Measurements from ENCODE around the gene CTNNBL1. TPM values are rescaled to one million over a fixed set of nuclear protein-coding genes. Genes with fewer than 3 reads are reported as not detected.

CTNNBL1 gene
- total RNA-seq, 1 experiment from 2014 or later = 49.9 TPM

GRCh38 chr20:37723668-37724067 is 29.8 kb downstream of the CTNNBL1 start:
- Histone ChIP-seq H3F3A (ENCODE audit: low read length, unreplicated experiment) (no peaks in the 10 kb centered on the region), H3K36me3 (ENCODE audit: low read depth, low read length) (peaks cover 5% of the 10 kb centered on the region), H3K9ac (ENCODE audit: low read length) (no peak overlapping the region), H3K79me2 (ENCODE audit: low read length) (peaks cover 49% of the 10 kb centered on the region), H3K27me3 (ENCODE audit: low read length) (no peaks in the 10 kb centered on the region), H3K4me1 (ENCODE audit: insufficient read depth, low read length) (peaks cover 12% of the 10 kb centered on the region), H3K9me2 (replicated peaks; ENCODE audit: low read length) (no peaks in the 10 kb centered on the region), H4K20me1 (ENCODE audit: low read length) (peaks cover 14% of the 10 kb centered on the region; the same call in 1 of the 2 replicates), H3K27ac (ENCODE audit: low read length) (no peak overlapping the region), H3K4me3 (ENCODE audit: low read length) (no peak overlapping the region), H3K4me2 (ENCODE audit: low read length) (no peak overlapping the region), H3K9me3 (ENCODE audit: low read length) (no peaks in the 10 kb centered on the region), H2AFZ (ENCODE audit: low read length) (no peak overlapping the region)
- CTCF ChIA-PET = no interaction called here
- no peak for DNase-seq
- intact Hi-C loops (cut with micrococcal nuclease) = no loop called here
- BruUV-seq (replicated peaks) = no TSS peak
- TF ChIP-seq EZH2phosphoT487 (IDR thresholded peaks at IDR 0.05; ENCODE audit: borderline replicate concordance, low read length) (no peak), EZH2 (IDR thresholded peaks at IDR 0.05; ENCODE audit: low read length, unreplicated experiment) (no peak), CTCF (conservative IDR thresholded peaks at IDR 0.05; ENCODE audit: low read depth, low read length) (no peak)
- peak; percentile 70 for ATAC-seq
- POLR2A ChIA-PET (ENCODE audit: unreplicated experiment) = no interaction called here

GRCh38 chr20:37725165-37725564 is 31.3 kb downstream of the CTNNBL1 start:
- no peak for ATAC-seq
- no TSS peak for BruUV-seq (replicated peaks)
- CTCF ChIA-PET = no interaction called here

More at GRCh38 chr20:37725165-37725564, 31.3 kb downstream of the CTNNBL1 start:
- TF ChIP-seq CTCF (conservative IDR thresholded peaks at IDR 0.05; ENCODE audit: low read depth, low read length) = no peak
- no peak for TF ChIP-seq EZH2 (IDR thresholded peaks at IDR 0.05; ENCODE audit: low read length, unreplicated experiment)
- TF ChIP-seq EZH2phosphoT487 (IDR thresholded peaks at IDR 0.05; ENCODE audit: borderline replicate concordance, low read length) = no peak
- intact Hi-C loops (cut with micrococcal nuclease) = no loop called here
- Histone ChIP-seq H3K9ac (ENCODE audit: low read length) (no peak overlapping the region), H3K4me3 (ENCODE audit: low read length) (no peak overlapping the region), H3K9me3 (ENCODE audit: low read length) (no peaks in the 10 kb centered on the region), H3K27ac (ENCODE audit: low read length) (no peak overlapping the region), H3K4me1 (ENCODE audit: insufficient read depth, low read length) (peaks cover 12% of the 10 kb centered on the region), H3K9me2 (replicated peaks; ENCODE audit: low read length) (no peaks in the 10 kb centered on the region), H3K36me3 (ENCODE audit: low read depth, low read length) (peaks cover 5% of the 10 kb centered on the region), H3K27me3 (ENCODE audit: low read length) (no peaks in the 10 kb centered on the region), H2AFZ (ENCODE audit: low read length) (no peak overlapping the region), H4K20me1 (ENCODE audit: low read length) (peaks cover 14% of the 10 kb centered on the region; the same call in 1 of the 2 replicates), H3F3A (ENCODE audit: low read length, unreplicated experiment) (no peaks in the 10 kb centered on the region), H3K4me2 (ENCODE audit: low read length) (no peak overlapping the region), H3K79me2 (ENCODE audit: low read length) (peaks cover 54% of the 10 kb centered on the region)
- POLR2A ChIA-PET (ENCODE audit: unreplicated experiment) = no interaction called here
- no peak for DNase-seq
